Activated gamma-delta T cell treated with Interleukin-2 at 50 U/mL for 16 hours (primary cell): ENCODE measurements around the gene SELENOO.
A peak's percentile ranks its signal among the peaks of the same experiment; 100 is the strongest.
"Not testable (repeated sequence)": the region's sequence is repeated elsewhere in the genome, so short reads cannot be mapped to it uniquely, and the experiment has no call there.

Experiments used
- DNase-seq: peaks from one replicate; pipeline ENCODE4 v3.0.0-alpha.2; 2020

Gene SELENOO, protein sequence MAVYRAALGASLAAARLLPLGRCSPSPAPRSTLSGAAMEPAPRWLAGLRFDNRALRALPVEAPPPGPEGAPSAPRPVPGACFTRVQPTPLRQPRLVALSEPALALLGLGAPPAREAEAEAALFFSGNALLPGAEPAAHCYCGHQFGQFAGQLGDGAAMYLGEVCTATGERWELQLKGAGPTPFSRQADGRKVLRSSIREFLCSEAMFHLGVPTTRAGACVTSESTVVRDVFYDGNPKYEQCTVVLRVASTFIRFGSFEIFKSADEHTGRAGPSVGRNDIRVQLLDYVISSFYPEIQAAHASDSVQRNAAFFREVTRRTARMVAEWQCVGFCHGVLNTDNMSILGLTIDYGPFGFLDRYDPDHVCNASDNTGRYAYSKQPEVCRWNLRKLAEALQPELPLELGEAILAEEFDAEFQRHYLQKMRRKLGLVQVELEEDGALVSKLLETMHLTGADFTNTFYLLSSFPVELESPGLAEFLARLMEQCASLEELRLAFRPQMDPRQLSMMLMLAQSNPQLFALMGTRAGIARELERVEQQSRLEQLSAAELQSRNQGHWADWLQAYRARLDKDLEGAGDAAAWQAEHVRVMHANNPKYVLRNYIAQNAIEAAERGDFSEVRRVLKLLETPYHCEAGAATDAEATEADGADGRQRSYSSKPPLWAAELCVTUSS

DNA sequence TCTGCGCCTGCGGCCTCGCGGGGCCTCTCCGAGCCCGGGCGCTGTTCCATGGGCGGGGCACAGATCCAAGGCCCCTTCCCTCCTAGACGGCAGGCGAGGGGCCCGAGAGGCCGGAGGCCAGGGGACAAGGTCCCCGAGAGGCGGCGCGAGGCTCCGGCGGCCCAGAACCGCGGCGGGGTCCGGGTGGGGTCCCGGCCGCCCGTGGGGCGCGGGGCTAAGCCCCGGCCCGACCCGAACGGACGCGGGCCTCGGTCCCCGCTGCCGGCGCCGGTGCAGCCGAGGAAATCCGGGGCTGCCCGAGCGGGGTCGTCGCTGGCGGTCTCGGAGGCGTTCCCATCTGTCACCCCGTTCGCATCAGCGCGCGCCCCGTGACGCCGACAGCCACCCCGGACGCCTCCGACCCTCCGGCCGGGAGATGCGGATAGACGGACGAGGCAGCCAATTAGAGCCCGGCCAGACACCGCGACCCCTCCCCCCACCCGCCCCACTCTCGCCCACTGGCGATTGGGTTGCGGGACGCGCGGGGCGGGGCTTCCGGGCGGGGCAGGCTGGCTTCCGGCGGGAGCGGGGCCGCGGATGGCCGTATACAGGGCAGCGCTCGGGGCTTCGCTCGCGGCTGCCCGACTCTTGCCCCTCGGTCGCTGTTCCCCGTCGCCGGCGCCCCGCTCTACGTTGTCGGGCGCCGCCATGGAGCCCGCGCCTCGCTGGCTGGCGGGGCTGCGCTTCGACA lies at the start of gene SELENOO:
SELENOO (plus strand) TSS at position 551 of the 730 bp plus-strand sequence; CDS start at position 577, 26 bp downstream.
- DNase-seq, result peak; percentile 89

DNA sequence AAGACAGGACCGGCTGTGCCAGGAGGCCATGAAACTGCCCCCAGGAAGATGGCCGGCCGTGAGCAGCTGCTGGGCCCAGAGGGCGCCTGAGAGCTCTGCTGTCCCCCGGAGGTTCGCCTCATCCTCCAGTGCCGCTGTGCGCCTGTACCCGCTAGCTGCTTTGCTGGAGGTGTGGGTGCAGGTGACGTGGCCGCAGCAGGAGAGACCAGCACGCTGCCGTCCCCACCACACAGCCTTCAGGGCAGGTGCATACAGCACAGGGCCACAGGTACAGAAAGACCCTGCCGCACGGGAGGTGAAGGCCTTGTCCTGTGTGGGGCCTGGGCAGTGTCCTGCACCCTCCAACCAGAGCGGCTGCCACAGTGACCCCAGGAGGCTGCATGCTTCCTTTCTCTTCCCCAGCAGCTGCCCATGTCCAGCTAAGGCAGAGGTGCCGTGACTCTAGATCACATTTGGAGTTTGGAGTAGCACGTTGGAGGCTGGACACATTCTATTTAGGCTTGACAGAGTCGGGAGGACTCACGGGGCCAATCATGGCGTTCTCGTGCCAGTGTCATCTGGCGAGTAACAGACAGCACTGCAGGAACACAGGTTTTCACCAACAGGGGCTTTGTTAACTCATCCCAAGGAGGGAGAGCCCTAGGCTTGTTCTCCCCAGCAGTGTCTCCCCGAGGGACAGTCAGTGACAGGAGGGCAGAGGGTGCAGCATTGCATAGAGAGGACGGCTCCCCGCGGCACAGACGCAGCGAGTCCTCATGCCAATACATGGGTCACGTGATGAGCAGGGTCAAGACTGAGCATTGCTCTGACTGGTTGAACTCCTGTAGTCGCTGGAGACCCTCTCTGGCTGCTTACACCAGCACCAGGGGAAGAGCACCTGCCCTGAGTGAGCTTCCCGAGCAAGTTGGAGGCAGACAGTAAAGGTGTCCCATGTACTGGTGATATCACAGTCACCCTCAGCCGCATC lies 49.0 kb upstream of the SELENOO start:
- DNase-seq, result no peak

DNA sequence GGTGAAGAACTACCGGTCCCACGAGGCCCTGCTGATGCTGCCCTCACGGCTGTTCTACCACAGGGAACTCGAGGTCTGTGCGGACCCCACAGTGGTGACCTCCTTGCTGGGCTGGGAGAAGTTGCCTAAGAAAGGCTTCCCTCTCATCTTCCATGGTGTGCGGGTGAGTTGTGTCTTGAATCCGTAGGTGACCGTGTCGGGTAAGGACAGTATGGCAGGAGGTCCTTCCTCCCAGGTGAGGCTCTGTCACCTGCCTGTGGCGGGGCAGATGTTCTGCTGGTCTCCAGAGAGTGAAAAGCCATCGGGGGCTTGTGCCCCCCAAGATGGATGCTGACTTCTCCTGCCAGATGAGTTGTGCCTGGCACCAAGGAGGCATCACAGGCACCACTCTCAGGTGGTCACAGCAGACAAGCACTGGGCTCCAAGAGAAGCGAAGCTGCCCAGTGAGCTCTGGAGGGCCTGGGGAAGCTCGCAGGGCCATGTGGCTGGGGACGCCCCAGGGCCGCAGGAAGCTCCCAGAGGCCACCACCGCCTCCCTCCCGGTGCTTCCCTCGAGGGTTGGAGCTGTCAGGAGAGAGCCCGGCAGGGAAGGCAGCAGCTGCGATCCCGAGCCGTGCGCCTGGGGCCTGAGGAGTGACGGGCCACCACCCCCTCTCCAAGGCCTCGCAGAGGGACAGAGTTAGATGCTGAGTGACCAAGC lies 47.6 kb upstream of the SELENOO start:
- DNase-seq, result no peak

- DNase-seq, result no peak
Observed at GRCh38 chr22:50153756-50154140, 47.1 kb upstream of the SELENOO start.

GRCh38 chr22:50157709-50158375 lies 43.0 kb upstream of the SELENOO start:
- no peak for DNase-seq

DNA sequence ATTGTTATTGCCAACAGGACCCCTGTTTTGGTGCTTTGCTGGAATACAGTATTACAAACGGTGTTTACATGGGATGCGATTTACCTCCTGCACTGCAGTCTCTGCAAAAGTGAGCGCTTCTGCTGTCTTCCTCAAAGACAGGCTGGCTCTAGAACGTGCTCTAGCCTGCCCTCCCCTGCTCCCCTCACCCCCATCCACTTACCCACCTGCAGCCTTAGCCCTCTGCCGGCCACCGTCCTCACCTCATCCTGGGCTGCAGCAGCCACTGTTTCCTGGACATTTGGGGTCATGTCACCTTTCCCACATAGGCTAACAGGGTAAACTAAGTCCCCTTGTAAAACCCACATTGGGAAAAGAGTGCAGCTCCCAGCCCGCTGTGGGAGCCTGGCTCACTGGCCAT lies 39.9 kb upstream of the SELENOO start:
- no peak for DNase-seq

DNA sequence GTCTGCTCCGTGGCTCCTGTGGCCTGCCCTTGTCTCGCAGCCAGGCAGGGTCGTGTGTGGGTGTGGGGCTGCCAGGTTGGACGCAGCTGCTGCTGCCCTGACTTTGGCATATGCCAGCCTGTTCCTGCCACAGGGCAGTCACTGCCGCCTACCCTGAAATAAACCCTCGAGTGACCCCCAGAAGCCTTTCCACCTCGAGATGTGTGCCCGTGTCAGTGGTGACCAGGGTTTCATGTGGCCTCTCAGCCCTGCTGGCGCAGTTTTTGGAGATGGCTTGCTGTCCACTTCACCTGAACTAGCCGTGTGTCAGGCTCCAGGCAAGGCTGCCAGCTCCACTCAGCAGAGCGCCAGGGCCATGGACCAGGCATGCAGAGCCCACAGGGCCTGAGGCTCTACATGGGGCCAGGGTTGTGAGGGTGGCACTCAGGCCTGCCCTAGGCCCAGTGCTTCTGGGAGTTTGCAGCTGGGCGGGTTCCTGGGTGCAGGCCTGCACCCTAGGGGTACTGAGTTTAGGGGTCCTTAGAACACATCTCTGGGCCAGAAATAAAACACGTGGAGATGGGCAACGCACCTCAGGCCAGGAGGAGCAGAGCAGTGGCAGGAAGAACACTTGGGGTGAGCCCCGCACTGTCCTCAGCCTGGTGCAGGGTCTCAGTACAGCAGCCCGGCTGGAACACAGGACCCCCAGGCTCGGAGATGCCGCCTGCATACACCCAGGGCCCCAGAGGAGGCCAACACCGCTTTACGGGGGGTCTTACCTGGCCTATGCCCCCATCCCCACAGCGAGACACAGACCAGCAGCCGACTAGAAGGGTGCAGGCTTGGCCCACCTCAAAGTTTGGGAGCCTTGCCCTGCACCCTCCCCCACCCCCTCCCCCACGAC lies 39.1 kb upstream of the SELENOO start:
- no peak for DNase-seq

- no peak for DNase-seq
Observed at GRCh38 chr22:50162391-50162956, 38.3 kb upstream of the SELENOO start.

- DNase-seq, result no peak
Observed at GRCh38 chr22:50165436-50166123, 35.2 kb upstream of the SELENOO start.

- no peak for DNase-seq
Observed at GRCh38 chr22:50167689-50168489, 32.9 kb upstream of the SELENOO start.

DNA sequence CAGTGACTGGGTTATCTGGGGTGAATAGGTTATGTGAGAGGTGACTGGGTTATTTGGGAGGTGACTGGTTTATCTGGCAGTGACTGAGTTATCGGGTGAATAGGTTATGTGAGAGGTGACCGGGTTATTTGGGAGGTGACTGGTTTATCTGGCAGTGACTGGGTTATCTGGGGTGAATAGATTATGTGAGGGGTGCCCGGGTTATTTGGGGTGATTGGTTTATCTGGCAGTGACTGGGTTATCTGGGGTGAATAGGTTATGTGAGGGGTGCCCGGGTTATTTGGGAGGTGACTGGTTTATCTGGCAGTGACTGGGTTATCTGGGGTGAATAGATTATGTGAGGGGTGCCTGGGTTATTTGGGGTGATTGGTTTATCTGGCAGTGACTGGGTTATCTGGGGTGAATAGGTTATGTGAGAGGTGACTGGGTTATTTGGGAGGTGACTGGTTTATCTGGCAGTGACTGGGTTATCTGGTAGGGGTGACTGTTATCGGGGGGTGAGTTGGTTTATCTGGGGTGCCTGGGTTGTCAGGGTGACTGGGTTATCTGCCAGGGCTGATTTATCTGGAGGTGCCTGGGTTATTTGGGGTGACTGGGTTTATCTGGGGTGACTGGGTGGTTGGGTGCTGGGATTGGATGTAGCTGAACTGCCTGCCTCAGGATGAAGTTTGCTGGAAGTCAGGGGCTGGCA lies 32.2 kb upstream of the SELENOO start:
- not testable (repeated sequence) for DNase-seq

GRCh38 chr22:50169181-50169759 lies 31.5 kb upstream of the SELENOO start:
- no peak for DNase-seq

DNA sequence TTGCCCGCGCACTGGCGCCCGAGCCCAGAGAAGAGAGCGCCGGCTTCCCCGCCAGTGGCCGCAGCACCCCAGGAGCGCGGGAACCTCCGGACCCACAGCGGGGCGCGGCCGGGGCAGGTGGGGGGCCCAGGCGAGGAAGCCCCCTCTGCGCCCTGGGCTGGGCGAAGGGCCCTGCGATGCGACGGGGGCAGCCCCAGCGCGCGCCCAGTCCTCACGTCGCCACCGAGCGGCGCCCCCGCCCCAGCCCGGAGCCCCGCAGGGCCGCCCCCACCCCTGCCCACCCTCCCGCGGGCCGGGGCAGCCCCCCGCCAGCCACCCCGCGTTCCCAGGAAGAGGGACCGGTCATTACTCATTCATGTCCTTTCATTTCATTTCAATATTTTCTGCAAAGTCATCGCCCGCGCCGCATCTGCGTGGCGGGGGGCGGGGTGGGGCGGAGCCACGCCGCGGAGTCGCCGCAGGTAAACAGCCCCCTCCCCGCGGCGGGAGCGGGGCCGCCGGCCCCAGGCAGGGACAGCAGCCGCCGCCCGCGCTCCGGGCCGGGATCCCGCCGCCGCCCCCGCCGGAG lies 31.0 kb upstream of the SELENOO start:
- no peak for DNase-seq

GRCh38 chr22:50170453-50171318 lies 30.1 kb upstream of the SELENOO start, which contains the start of gene PANX2:
PANX2 (plus strand) TSS chr22:50170731; CDS start chr22:50170731, 0 bp downstream.
- DNase-seq, result no peak

- DNase-seq, result no peak
Observed at GRCh38 chr22:50171319-50171964, 29.4 kb upstream of the SELENOO start.
